Fibroblast of the aortic adventitia (primary cell): ENCODE measurements around the gene VN1R5. TPM values are rescaled to one million over a fixed set of nuclear protein-coding genes. Genes with fewer than 3 reads are reported as not detected.

Experiments used
- DNase-seq: peaks from one replicate; pipeline ENCODE4 v3.0.0-alpha.2; 2010; ENCODE audit warnings: low read depth
- H3K4me3 ChIP-seq: 2 replicates; pipeline ENCODE4 v1.5.1; 2011; ENCODE audit warnings: low read depth, mild to moderate bottlenecking, control low read depth, low read length, moderate library complexity
- small RNA-seq: library from RNA; depleted of rRNA; stranded (forward); fragments of <200 nt; gene quantifications from one replicate; pipeline ENCODE3, GENCODE V24; 2012
- total RNA-seq: library from RNA; depleted of rRNA; stranded (reverse); fragments of >200 nt; gene quantifications from 2 replicates; pipeline ENCODE4 v1.2.3, GENCODE V29; 2012; ENCODE audit warnings: low replicate concordance
- TF ChIP-seq, protein P1 (sequence below): IDR thresholded peaks from 2 replicates; pipeline ENCODE4 v1.5.1; 2011; ENCODE audit warnings: mild to moderate bottlenecking, low read length, control low read depth, inconsistent platforms; ENCODE audit not compliant: insufficient read depth

VN1R5 gene
- total RNA-seq, 1 donor = not detected

- no peak overlapping the region for H3K4me3 ChIP-seq
- DNase-seq = no peak
These were observed 42.8 kb downstream of the VN1R5 start for GRCh38 chr1:247298701-247299100.

DNA sequence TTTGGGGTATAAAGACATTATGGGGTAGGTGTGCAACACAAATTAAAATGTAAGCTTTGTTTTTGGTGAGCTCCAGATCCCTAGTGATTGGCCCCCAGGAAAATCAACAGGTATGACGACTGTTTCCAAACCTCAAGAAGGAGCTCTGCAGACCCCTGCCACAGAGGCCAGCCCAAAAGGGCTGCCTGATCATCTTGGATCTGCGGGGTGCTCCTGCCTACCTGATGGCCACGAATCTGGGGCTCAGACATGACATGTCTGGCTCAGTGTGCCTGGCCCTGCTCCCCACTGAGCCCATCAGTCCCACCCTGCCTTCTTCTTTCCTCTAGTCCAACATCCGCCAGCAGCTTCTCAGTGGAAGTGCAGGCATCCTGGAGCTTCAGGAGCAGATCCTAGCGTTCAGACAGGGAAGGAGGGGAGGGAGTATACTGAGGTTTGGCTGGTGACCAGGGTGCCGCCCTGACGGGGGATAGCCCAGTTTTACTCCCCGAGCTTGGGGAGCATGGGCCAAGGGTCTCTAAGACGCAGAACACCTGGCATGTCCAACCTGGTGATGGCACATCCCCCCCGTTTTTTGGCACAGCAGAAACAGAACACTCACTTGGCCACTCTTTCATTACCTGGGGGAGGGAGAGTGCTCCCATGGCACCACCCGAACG is 44.0 kb downstream of the VN1R5 start:
- H3K4me3 ChIP-seq = no peak overlapping the region
- TF ChIP-seq, protein P1, sequence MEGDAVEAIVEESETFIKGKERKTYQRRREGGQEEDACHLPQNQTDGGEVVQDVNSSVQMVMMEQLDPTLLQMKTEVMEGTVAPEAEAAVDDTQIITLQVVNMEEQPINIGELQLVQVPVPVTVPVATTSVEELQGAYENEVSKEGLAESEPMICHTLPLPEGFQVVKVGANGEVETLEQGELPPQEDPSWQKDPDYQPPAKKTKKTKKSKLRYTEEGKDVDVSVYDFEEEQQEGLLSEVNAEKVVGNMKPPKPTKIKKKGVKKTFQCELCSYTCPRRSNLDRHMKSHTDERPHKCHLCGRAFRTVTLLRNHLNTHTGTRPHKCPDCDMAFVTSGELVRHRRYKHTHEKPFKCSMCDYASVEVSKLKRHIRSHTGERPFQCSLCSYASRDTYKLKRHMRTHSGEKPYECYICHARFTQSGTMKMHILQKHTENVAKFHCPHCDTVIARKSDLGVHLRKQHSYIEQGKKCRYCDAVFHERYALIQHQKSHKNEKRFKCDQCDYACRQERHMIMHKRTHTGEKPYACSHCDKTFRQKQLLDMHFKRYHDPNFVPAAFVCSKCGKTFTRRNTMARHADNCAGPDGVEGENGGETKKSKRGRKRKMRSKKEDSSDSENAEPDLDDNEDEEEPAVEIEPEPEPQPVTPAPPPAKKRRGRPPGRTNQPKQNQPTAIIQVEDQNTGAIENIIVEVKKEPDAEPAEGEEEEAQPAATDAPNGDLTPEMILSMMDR = no peak
- DNase-seq = no peak

More at GRCh38 chr1:247298701-247299100, 42.8 kb downstream of the VN1R5 start:
- TF ChIP-seq, protein P1 = no peak

GRCh38 chr1:247300491-247301175 is 44.8 kb downstream of the VN1R5 start:
- DNase-seq = no peak
- TF ChIP-seq, protein P1 = no peak

DNA sequence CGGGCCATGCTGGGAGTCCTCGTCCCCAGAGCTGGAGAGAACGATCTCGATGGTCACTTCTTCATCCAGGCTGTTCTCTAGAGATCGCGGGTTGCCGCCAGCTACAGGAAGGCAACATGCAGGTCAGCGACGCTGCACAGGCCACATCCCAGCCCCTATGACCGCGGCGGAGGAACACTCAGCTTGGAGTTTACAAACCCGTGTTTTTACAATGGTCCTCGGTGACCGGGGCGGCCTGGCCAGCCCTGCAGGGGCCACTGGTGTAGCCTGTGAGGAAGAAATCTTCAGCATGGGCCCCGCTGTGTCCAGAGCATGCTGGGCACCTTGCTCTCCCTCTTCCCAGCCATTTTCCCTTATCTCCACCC is 45.3 kb downstream of the VN1R5 start:
- no peak overlapping the region for H3K4me3 ChIP-seq
- DNase-seq = no peak
- TF ChIP-seq, protein P1 = no peak

More at GRCh38 chr1:247300491-247301175, 44.8 kb downstream of the VN1R5 start:
- no peak overlapping the region for H3K4me3 ChIP-seq

- TF ChIP-seq, protein P1 = no peak
- no peak for DNase-seq
- H3K4me3 ChIP-seq = no peak overlapping the region
These were observed 47.3 kb downstream of the VN1R5 start for GRCh38 chr1:247303216-247303615.

DNA sequence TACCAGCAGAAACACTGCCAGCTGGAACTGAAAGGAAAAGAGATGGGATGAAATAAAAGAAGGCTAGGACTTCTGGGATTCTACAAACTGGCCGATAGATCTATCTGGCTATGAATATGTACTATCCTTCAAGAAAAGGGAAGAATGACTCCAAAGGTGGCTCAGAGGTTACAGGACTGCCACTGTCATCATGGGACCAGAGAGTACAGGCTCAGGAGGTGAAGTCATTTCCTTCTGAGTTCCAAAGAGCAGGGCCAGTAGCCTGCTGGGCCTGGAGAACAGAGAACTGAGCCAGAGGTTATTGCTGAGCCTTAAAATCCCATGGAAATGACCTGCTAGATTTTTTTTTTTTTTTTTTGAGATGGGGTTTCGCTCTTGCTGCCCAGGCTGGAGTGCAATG is 48.2 kb downstream of the VN1R5 start:
- H3K4me3 ChIP-seq = no peak overlapping the region
- TF ChIP-seq, protein P1 = no peak
- DNase-seq = no peak

Small RNA genes lying within 50 kb of the gene (small RNA-seq; reads per million reads assigned to genes)
- gene RF00019 = not detected

Other genes starting within 250 kb of the VN1R5 start
- gene ZNF695, start 248.0 kb upstream of the VN1R5 start, total RNA-seq = 0.82 and 1.4 TPM in 2 replicates
- gene ZNF670, start 177.3 kb upstream of the VN1R5 start, total RNA-seq = 2.0 and 3.6 TPM in 2 replicates
- gene ZNF669, start 151.7 kb upstream of the VN1R5 start, total RNA-seq = 7.4 and 9.4 TPM in 2 replicates
- gene ZNF124, start 84.1 kb upstream of the VN1R5 start, total RNA-seq = 22.7 and 33.4 TPM in 2 replicates
- gene ZNF496, start 75.8 kb downstream of the VN1R5 start, total RNA-seq = 21.3 and 60.7 TPM in 2 replicates
- gene NLRP3, start 160.1 kb downstream of the VN1R5 start, total RNA-seq = under 0.01 TPM in 1 of 2 replicates, not detected in the other
- not detected in 2 replicates for gene OR2B11, start 202.0 kb downstream of the VN1R5 start, total RNA-seq